Astrocyte (in vitro differentiated cells and primary cell): Measurements from ENCODE around the gene IQCM. TPM values are rescaled to one million over a fixed set of nuclear protein-coding genes. Genes with fewer than 3 reads are reported as not detected.

ENCODE experiments used
- DNase-seq: peaks from one replicate; pipeline ENCODE4 v3.0.0-alpha.2; 2010; ENCODE audit warnings: low read depth
- FAIRE-seq: peaks from 2 replicates; lab custom pipeline; 2011; peaks lifted over from hg19 to GRCh38; lab: Jason Lieb, UNC
- H2AFZ ChIP-seq: 2 replicates; pipeline ENCODE4 v1.6.0; 2012; ENCODE audit warnings: low read depth, low read length, inconsistent platforms
- H3K27ac ChIP-seq: 2 replicates; pipeline ENCODE4 v1.5.1; 2011; ENCODE audit warnings: low read depth, low read length, inconsistent platforms
- H3K27me3 ChIP-seq: 2 replicates; pipeline ENCODE4 v1.6.0; 2011; ENCODE audit warnings: low read length, inconsistent platforms; ENCODE audit not compliant: insufficient read depth
- H3K36me3 ChIP-seq: 2 replicates; pipeline ENCODE4 v1.5.1; 2011; ENCODE audit warnings: low read length, inconsistent platforms; ENCODE audit not compliant: insufficient read depth
- H3K4me1 ChIP-seq: 2 replicates; pipeline ENCODE4 v1.5.1; 2011; ENCODE audit warnings: low read length, inconsistent platforms; ENCODE audit not compliant: insufficient read depth
- H3K4me2 ChIP-seq: 2 replicates; pipeline ENCODE4 v1.6.0; 2012; ENCODE audit warnings: low read length, inconsistent platforms
- H3K4me3 ChIP-seq: 2 replicates; pipeline ENCODE4 v1.5.1; 2011; ENCODE audit warnings: low read depth, mild to moderate bottlenecking, low read length, inconsistent platforms; ENCODE audit not compliant: insufficient read depth
- H3K79me2 ChIP-seq: 2 replicates; pipeline ENCODE4 v1.6.0; 2012; ENCODE audit warnings: mild to moderate bottlenecking, low read length, inconsistent platforms; ENCODE audit not compliant: insufficient read depth
- H3K9ac ChIP-seq: 2 replicates; pipeline ENCODE4 v1.6.0; 2012; ENCODE audit warnings: mild to moderate bottlenecking, low read length, inconsistent platforms
- H3K9me3 ChIP-seq: 2 replicates; pipeline ENCODE4 v1.5.1; 2012; ENCODE audit warnings: low read depth, mild to moderate bottlenecking, low read length, inconsistent platforms; ENCODE audit not compliant: insufficient read depth
- H4K20me1 ChIP-seq: 2 replicates; pipeline ENCODE4 v1.6.0; 2012; ENCODE audit warnings: low read length, inconsistent platforms; ENCODE audit not compliant: insufficient read depth
- H3K27ac Mint-ChIP-seq: one replicate; pipeline ENCODE4 v1.8.0; 2021; ENCODE audit warnings: mild to moderate bottlenecking, mixed read lengths; ENCODE audit not compliant: unreplicated experiment
- H3K27me3 Mint-ChIP-seq: one replicate; pipeline ENCODE4 v1.8.0; 2021; ENCODE audit warnings: low read depth, mixed read lengths; ENCODE audit not compliant: unreplicated experiment
- H3K36me3 Mint-ChIP-seq: one replicate; pipeline ENCODE4 v1.8.0; 2021; ENCODE audit warnings: low read depth, mixed read lengths; ENCODE audit not compliant: unreplicated experiment
- H3K4me1 Mint-ChIP-seq: one replicate; pipeline ENCODE4 v1.8.0; 2021; ENCODE audit warnings: low read depth, mixed read lengths; ENCODE audit not compliant: unreplicated experiment
- H3K4me3 Mint-ChIP-seq: one replicate; pipeline ENCODE4 v1.8.0; 2021; ENCODE audit warnings: mild to moderate bottlenecking, moderate library complexity, mixed read lengths; ENCODE audit not compliant: unreplicated experiment
- H3K9me3 Mint-ChIP-seq: one replicate; pipeline ENCODE4 v1.8.0; 2021; ENCODE audit warnings: mild to moderate bottlenecking, mixed read lengths; ENCODE audit not compliant: unreplicated experiment
- EZH2 ChIP-seq: IDR thresholded peaks from 2 replicates; pipeline ENCODE4 v1.6.1; 2012; ENCODE audit warnings: mild to moderate bottlenecking, low read length, inconsistent platforms; ENCODE audit not compliant: insufficient read depth
- total RNA-seq: library from RNA; stranded (reverse); gene quantifications from 2 replicates; pipeline ENCODE4 v1.2.1, GENCODE V29; 2021
- TF ChIP-seq, protein P1 (sequence below): IDR thresholded peaks from 2 replicates; pipeline ENCODE4 v1.5.1; 2011; ENCODE audit warnings: low read depth, mild to moderate bottlenecking, inconsistent platforms, low read length, moderate library complexity; ENCODE audit not compliant: insufficient read depth

The IQCM gene
- total RNA-seq, 1 donor from 2014 or later, result 0.11 TPM

DNA sequence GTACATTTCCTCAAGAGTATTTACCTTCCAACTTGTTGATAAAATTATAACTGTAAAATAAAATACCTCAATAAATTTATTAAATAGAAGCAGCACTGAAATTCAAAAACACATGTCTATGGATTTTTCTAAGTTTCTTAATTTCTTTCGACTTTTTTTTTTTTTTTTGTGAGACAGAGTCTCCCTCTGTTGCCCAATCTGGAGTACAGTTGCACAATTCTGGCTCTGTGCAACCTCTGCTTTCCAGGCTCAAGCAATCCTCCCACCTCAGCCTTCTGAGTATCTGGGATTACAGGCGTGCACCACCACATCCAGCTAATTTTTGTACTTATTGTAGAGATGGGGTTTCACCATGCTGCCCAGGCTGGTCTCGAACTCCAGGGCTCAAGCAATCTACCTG lies 79.8 kb downstream of the IQCM start:
- Histone ChIP-seq H3K27me3 (no peaks in the 10 kb centered on the region), H3K4me1 (no peaks in the 10 kb centered on the region), H4K20me1 (no peaks in the 10 kb centered on the region), H2AFZ (no peak overlapping the region), H3K79me2 (no peaks in the 10 kb centered on the region), H3K9ac (no peak overlapping the region), H3K27ac (no peak overlapping the region), H3K36me3 (no peaks in the 10 kb centered on the region), H3K4me3 (no peak overlapping the region), H3K4me2 (no peak overlapping the region), H3K9me3 (no peaks in the 10 kb centered on the region)
- Mint-ChIP-seq H3K4me1 (no peaks in the 10 kb centered on the region), H3K4me3 (no peak overlapping the region), H3K27me3 (no peaks in the 10 kb centered on the region), H3K9me3 (no peaks in the 10 kb centered on the region), H3K36me3 (no peaks in the 10 kb centered on the region), H3K27ac (no peak overlapping the region)
- DNase-seq (no peak), FAIRE-seq (no peak)
- TF ChIP-seq, protein P1, sequence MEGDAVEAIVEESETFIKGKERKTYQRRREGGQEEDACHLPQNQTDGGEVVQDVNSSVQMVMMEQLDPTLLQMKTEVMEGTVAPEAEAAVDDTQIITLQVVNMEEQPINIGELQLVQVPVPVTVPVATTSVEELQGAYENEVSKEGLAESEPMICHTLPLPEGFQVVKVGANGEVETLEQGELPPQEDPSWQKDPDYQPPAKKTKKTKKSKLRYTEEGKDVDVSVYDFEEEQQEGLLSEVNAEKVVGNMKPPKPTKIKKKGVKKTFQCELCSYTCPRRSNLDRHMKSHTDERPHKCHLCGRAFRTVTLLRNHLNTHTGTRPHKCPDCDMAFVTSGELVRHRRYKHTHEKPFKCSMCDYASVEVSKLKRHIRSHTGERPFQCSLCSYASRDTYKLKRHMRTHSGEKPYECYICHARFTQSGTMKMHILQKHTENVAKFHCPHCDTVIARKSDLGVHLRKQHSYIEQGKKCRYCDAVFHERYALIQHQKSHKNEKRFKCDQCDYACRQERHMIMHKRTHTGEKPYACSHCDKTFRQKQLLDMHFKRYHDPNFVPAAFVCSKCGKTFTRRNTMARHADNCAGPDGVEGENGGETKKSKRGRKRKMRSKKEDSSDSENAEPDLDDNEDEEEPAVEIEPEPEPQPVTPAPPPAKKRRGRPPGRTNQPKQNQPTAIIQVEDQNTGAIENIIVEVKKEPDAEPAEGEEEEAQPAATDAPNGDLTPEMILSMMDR, result no peak
- TF ChIP-seq EZH2, result no peak

DNA sequence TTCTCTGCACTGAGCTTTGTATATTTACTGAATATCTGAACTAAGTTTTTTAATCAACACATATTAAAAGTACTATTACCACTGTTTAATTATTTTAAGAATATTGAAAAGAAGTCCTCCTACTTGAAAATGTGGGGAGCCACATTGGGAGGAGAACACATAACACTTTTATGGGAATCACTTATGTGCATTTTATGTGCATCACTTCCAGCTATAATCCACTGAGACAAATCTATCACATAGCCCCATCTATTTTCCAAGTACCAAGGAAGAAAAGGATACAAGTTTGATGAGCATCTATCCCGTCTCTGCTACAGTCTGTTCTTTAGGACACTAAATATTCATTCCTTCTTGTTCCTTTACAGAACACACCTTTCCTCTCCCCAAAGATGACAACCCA lies 87.2 kb downstream of the IQCM start:
- Histone ChIP-seq H2AFZ (no peak overlapping the region), H3K4me3 (no peak overlapping the region), H3K27me3 (no peaks in the 10 kb centered on the region), H3K9ac (no peak overlapping the region), H3K4me1 (no peaks in the 10 kb centered on the region), H3K9me3 (no peaks in the 10 kb centered on the region), H4K20me1 (no peaks in the 10 kb centered on the region), H3K27ac (no peak overlapping the region), H3K4me2 (no peak overlapping the region), H3K36me3 (no peaks in the 10 kb centered on the region), H3K79me2 (no peaks in the 10 kb centered on the region)
- no peaks in the 10 kb centered on the region for H3K4me1 Mint-ChIP-seq
- H3K36me3 Mint-ChIP-seq, result no peaks in the 10 kb centered on the region
- peaks cover 3% of the 10 kb centered on the region for H3K27me3 Mint-ChIP-seq
- H3K9me3 Mint-ChIP-seq, result peaks cover 2% of the 10 kb centered on the region
- FAIRE-seq (no peak), DNase-seq (no peak)
- no peak overlapping the region for H3K27ac Mint-ChIP-seq
- H3K4me3 Mint-ChIP-seq, result no peak overlapping the region
- no peak for TF ChIP-seq EZH2
- TF ChIP-seq, protein P1, result no peak

DNA sequence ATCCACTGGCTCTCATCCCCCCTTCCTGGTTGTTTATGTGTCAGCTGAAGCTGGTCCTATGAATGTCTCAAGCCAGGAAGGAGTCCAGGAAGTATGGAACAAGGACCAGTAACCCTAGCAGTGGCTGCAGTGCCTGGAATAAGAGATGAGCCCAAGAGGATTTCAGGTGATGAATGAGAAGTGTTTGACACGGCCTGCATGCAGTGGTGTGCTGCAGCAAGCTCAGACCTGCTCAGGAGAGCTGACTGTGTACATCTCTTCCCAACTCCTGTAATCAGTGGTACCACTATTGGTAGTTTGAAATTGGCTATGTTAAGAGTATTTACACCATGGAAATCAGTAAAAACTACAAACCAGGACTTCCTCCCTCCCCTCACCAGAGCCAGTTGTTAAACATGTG lies 88.0 kb downstream of the IQCM start:
- no peaks in the 10 kb centered on the region for H4K20me1 ChIP-seq
- no peak overlapping the region for H2AFZ ChIP-seq
- H3K4me1 Mint-ChIP-seq, result no peaks in the 10 kb centered on the region
- no peaks in the 10 kb centered on the region for H3K36me3 Mint-ChIP-seq
- TF ChIP-seq, protein P1, result no peak
- TF ChIP-seq EZH2, result no peak
- no peaks in the 10 kb centered on the region for H3K36me3 ChIP-seq
- H3K9me3 Mint-ChIP-seq, result peaks cover 2% of the 10 kb centered on the region
- no peak overlapping the region for H3K9ac ChIP-seq
- H3K27ac Mint-ChIP-seq, result no peak overlapping the region
- H3K4me1 ChIP-seq, result no peaks in the 10 kb centered on the region
- H3K27me3 Mint-ChIP-seq, result peaks cover 3% of the 10 kb centered on the region
- FAIRE-seq (no peak), DNase-seq (no peak)
- H3K9me3 ChIP-seq, result no peaks in the 10 kb centered on the region
- H3K27ac ChIP-seq, result no peak overlapping the region
- H3K4me2 ChIP-seq, result no peak overlapping the region
- no peak overlapping the region for H3K4me3 ChIP-seq
- no peaks in the 10 kb centered on the region for H3K27me3 ChIP-seq
- no peak overlapping the region for H3K4me3 Mint-ChIP-seq
- no peaks in the 10 kb centered on the region for H3K79me2 ChIP-seq
